ENCODE data around the gene APC2.
"Not testable (repeated sequence)": the region's sequence is repeated elsewhere in the genome, so short reads cannot be mapped to it uniquely, and the experiment has no call there.

APC2 gene

DNA sequence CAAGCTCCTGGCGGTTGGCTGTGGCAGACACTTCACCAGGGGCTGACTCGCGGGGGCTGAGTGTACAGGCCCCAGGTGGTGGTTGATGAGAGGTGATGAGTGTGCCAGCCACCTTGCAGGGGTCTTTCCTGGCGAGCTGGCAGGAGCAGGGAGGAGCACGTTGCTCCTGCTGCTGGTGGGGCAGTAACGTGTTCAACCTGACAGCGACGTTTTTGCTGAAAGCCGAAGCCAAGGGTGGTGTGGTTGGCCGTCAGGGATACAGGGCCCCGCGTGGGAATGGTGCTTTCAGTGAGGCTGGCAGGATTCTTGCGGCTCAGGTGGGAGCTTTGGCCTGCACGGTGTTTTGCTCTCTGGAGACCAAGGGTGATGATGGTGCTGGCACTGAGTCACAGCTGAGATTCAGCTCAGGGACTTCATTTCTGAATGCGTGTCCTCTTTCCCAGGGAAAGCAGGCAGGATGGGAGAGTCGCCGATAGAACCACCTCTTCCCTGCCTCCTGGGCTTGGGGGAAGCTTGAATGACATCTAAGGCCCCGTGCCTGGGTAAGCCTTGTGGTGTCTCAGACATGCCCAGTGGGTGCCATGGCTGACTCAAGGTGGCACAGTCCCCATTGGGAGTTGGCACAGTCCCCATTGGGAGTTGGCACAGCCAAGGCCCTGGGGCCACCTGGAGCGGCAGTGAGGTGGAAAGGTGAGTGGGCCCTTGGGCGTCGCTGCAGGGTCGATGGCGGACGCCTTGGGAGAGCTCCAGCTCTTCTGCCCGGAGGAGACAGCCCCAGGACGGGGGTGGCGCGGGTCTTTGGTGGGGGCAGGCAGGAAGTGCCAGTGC, 33.7 kb upstream of the APC2 start:
- DNase-seq (ENCODE audit: low read depth, low spot score) = no peak

DNA sequence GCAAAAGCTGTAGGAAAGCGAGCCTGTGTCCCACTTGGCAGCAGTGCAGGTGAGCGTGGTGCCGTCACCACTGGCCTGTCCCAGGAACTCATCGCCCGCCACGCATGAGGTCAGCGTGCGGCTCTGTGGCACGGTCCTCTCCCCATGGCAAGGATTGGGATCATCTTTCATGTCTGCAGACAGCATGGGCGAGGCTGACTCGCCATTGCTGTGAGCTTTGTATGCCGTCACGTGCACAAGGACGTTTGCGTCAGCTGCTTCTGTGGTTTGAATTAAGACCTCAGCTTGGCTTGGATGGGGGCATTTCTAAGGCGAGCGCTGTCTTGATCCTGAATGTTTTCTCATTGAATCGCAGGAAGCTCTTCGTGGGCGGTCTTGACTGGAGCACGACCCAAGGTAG, 32.8 kb upstream of the APC2 start:
- DNase-seq (ENCODE audit: low read depth, low spot score) = no peak

DNA sequence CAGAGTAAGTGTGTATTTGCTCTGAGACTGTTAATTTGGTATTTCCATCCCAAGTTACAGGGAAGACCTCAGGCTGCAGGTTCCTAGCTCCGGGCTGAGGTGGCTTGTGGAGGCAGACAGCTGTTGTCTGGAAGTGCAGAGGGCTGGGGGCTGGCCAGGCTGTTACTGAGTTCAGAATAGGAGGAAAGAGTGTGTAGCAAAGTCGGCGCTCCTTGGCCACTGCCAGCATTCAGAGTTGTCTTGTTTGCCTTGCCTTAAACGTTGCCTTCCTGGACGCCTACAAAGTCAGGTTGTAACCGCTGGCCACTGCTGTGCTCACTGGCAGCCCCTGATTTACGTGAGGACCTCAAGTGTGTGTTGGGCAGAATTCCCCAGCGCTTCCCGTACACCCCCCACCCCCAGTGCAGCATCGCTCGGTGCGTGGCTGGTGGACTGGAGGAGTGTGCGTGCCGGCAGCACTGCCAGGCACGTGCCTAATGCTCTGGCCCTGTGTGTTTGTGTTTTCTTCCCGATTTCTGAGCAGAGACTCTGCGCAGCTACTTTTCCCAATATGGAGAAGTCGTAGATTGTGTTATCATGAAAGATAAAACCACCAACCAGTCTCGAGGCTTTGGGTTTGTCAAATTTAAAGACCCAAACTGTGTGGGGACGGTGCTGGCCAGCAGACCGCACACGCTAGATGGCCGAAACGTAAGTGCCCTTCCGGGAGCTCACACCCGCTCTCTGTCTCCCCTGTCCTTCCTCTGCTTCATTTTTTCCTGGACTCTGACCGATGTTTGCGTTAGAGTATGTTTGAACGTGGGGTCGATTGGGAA, 32.0 kb upstream of the APC2 start:
- no peak for DNase-seq (ENCODE audit: low read depth, low spot score)

DNA sequence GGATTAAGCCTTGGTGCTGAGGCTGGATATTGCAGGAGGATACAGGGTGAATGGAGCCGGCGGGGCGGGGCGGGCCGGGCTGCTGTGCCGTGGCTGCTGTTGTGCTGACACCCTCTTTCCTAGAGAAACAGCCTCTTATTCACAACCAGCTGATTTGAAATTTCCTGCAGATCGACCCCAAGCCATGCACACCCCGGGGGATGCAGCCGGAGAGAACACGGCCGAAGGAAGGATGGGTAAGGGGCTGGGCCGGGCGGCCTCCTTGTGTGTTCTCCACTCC, 31.5 kb upstream of the APC2 start:
- DNase-seq (ENCODE audit: low read depth, low spot score) = no peak

DNA sequence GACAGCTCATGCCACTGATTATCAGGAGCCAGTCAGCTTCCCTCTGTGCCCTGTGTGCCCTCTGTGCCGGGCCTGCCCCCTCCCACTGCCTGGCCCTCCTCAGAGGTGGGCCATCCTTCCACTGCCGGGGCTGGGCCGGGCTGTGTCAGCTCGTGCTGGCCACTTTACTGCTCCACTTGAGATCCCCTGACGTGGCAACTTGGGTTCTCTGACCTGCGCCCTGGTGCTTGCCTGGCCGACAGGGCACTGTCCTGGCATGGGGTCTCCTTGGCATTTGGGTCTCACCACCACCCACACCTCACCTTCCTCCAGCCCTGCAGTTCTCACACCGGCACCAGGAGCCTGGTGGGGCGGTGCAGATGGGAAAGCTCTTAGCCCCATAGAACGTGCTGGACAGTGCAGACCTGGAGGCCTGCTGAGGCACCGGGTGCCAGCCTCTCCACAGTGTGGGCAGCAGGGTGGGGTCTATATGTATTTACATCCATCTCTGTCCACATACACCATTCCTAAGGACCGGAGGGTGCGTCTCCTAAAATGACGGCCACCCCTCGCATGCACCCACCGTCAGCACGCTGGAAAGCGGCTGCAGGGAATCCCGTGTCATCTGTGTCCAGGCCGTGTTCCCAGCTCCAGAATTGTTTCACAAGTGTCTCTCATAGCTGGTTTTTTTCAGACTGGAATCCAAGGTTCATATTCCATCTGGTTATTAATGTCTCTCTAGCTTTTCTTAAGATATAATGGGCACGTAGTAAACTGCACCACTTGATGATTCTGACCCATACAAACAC, 30.8 kb upstream of the APC2 start:
- DNase-seq (ENCODE audit: low read depth, low spot score) = no peak

DNA sequence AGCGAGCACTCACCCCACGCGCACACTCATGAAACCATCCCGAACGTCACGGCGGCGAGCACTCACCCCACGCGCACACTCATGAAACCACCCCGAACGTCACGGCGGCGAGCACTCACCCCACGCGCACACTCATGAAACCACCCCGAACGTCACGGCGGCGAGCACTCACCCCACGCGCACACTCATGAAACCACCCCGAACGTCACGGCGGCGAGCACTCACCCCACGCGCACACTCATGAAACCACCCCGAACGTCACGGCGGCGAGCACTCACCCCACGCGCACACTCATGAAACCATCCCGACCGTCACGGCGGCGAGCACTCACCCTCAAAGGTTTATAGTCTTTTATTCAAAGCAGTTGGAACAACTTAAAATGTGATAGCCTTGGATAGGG, 29.8 kb upstream of the APC2 start:
- DNase-seq (ENCODE audit: low read depth, low spot score) = not testable (repeated sequence)

DNA sequence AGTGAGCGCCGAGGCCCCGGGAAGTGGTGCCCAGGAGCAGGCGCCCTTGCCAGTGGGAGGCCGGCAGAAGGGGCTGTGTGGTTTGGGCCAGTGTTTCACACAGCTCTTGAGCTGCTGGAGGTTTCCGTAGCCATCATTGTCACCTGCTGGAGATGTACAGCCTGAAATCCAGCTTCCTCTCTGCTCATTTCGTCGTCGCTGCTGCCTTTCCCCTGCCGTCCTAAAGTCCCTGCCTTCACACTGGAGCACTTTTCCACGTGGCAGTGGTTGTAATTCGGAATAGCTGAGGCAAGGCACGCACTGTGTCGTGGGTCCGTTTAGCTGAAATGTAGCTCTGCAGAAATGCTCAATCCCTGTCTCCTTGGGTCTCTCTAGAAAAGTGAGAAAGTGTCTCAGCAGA, 29.3 kb upstream of the APC2 start:
- no peak for DNase-seq (ENCODE audit: low read depth, low spot score)

DNA sequence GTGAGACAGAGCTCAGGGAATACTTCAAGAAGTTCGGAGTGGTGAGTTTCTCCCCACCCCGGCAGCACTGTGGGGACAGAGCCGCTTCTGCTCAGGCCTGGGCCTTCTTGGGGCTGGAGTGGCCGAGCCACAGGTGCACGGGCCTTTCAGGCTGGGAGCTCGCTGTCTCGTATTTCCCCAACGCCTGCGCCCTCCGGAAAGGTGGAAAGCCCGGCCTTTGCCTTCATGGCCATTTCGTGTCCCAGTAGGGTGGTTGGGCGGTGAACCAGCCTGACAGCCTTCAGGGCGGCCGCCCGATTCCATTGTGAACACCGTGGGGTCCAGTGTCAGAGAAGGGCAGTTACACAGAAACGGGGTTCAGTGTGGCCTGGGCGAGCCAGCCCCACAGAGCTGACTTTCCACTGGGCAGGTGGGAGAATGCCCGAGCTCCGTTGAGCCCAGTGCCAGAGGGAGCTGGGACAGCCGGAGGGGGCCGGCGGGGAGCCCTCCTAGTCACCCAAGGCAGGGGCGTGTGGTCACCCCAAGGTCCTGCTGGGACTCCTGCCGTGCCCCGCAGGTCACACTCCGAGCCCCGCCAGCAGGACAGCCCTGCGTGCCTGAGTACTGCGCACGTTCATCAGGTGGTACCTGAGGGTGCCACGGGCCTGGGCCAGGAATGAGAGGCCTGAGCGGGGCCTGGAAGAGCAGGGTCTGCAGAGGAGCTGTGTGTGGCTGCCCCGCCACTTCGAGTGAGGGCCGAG, 28.5 kb upstream of the APC2 start:
- DNase-seq (ENCODE audit: low read depth, low spot score) = no peak

DNA sequence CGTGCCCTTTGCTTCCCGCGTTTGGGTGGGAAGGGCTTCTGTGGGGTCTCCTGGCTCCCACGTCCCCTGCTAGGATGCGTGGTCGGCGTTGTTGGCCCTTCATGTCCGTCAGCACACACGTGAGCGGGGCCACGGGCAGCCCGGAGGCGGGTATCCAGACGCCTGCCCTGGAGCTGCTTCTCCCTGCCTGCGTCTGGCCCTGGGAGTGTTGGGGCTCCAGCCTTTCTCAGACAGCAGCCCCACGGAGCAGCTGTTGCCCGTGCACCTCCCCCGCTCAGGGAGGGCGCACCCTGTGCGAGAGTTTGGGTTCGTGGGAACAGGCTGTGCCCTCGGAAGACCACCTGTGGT, 28.0 kb upstream of the APC2 start:
- DNase-seq (ENCODE audit: low read depth, low spot score) = no peak

DNA sequence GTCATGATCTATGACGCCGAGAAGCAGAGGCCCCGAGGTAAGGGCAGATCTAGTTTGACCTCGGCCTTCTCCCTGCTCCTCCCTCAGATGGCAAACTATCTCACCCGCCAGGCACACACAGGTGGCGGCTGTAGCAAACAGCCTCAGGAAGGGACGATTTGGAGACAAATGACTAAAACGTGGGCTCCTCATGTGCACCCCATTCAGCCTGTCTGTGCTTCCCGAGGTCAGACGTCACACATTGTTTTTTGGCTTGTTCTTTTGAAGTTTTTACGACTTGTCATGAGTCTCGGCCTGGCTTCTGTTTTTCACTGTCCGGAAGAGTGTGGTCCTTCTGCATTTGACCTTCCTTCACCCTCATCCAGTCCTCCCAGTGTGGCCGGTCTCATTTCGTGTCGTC, 27.6 kb upstream of the APC2 start:
- no peak for DNase-seq (ENCODE audit: low read depth, low spot score)

DNA sequence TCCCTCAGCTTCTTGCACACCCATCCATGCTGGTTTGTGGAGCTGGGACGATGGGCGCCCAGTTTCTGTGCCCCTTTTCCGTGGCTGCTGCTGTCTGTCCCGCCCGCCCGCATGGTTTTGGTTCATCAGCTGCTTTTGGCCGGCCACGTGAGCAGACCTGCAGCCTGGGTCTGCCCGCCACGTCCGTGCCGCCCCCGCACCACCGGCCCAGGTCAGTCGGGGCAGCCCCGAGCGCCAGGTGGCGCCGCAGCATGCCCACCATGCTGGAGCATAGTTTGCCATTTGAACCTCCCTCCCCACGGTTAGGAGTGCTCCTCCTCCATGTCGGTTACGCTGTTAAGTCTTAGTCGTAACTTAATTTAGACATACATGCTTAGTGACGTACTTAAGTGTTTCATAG, 27.0 kb upstream of the APC2 start:
- DNase-seq (ENCODE audit: low read depth, low spot score) = no peak

DNA sequence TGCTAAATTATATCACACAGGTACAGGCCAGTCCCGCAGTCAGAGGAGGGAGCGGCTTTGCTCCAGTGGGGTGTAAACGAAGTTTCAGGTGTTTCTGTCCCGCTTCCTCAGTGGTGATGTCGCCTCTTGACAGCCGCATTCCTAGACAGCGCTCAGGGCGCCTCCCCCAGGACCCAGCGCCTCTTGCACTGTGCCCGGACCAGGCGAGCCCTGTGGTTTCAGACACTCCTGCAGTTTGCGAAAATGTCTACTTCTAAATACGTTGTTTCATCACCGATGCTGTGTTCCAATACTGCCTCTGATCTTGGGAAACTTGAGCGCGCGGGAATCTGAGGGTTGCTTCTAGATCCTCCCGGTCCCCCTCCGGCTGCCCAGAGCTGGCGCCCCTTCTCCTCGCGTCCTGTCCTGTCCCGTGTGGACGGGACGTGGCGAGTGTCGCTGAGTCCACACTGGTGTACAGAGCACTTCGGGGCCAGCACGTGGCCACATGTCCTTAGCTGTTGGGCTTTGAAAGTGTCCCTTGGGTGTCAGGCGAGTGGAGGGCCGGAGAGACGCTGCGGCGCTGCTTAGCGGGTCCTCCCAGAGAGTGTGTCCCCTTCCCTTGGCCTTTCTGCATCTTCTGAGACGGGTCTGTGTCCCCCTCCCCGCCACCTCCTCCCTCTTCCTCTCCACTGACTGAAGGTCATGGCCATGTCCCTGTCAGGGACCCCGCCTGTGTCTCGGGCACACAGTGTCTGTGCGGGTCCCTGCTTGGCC, 26.3 kb upstream of the APC2 start:
- DNase-seq (ENCODE audit: low read depth, low spot score) = no peak

DNA sequence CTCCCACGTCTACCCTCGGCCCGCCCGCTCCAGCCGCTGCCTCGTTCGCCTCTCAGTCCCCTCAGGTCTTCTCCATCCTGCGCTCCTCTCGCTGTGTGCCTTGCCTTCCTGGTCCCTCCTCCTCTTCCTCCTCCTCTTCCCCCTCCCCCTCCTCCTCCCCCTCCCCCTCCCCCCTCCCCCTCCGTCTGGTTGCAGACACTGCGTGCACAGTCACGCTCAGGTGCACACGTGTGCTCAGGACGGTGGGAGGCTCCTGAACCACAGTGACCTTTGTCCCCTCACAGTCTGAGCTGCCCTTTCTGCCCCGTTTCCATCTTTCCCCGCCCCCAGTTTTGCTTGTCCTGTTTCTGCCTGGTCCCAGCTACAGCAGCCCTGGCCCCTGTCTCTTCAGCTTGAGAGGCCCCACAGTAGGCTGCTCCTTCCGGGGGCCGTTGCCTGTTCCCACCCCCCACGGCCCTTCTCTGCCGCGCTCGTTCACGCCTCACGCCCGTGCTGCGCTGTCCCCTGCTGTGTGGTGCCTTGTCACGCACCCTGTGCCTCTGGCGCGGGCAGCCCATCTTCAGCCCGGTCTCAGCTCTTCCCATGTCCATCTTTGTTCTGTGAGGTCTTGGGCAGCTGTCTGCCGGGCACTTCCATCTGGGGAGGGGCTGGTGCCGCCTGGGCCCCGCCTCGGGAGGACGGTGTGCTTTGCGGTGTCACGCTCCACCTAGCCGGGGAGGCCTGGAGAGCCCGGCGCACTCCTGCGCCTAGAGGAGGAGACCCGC, 25.5 kb upstream of the APC2 start:
- no peak for DNase-seq (ENCODE audit: low read depth, low spot score)

DNA sequence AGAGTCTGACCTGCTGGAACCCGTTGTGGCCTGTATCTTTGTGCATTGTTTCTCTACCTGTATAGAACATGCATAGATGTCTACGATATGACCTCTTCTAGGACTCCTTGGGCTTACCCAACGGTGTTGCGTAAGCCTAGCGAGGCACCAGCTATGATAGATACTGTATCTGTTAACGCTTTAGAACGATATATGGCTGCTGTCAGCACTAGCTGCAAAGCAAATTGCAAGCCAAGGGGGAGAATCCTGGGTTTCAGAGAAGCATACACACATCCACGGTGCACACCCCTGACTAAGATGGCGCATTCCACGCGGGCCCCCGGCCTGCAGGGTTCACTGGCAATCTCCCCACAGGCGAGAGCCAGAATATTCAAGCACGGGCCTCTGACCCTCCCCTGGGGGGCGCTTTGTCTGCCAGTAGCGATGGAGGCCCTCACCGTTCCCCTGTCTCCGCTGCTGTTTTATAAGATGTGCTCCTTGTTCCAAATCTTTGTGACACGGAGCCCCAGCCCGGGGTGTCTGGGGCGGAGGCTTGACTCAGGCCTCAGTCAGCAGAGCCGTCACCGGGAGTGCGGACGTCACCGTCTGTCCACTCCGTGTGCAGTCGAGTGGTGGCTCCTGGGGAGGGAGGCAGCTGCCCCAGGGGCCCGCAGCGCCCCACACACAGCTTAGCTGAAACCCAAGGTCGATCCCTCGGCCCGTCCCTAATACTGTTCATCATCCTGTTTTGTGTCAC, 24.7 kb upstream of the APC2 start:
- no peak for DNase-seq (ENCODE audit: low read depth, low spot score)

DNA sequence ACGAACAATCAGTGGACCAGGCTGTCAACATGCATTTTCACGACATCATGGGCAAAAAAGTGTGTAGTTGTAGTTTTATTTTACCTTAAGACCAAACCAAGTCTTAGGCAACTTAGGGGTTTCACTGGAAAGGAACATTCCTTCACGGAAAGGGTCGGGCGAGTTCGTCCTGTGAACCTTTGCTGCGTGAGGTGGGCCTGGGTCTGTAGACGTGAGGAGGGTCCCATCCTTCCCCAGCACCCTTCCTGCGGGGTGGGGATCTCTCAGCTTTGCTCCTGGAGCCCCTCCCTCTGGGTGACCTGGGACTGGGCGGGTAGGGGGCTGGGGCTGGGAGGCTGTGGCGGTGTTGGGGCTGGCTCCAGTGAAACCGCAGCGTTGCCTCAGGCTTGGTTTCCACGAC, 24.0 kb upstream of the APC2 start:
- DNase-seq (ENCODE audit: low read depth, low spot score) = no peak

DNA sequence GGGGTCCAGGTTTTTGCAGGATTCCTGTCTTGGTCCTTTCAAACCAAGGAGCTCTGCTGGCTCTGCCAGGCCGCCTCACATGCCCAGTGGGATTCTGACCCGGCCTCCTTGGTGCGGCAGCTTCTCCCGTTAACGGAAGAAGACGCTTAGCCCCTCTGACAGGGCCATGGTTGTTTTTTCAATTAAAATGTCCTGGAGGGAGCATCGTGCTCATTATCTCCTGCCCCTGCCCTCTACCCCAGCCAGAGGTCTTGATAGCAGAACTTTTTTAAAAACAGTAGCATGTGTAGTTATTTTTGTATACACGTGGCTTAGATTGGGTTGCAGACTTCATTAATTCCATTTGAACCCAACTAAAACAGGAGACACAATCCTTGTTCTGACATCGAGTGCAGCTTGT, 23.2 kb upstream of the APC2 start:
- no peak for DNase-seq (ENCODE audit: low read depth, low spot score)

DNA sequence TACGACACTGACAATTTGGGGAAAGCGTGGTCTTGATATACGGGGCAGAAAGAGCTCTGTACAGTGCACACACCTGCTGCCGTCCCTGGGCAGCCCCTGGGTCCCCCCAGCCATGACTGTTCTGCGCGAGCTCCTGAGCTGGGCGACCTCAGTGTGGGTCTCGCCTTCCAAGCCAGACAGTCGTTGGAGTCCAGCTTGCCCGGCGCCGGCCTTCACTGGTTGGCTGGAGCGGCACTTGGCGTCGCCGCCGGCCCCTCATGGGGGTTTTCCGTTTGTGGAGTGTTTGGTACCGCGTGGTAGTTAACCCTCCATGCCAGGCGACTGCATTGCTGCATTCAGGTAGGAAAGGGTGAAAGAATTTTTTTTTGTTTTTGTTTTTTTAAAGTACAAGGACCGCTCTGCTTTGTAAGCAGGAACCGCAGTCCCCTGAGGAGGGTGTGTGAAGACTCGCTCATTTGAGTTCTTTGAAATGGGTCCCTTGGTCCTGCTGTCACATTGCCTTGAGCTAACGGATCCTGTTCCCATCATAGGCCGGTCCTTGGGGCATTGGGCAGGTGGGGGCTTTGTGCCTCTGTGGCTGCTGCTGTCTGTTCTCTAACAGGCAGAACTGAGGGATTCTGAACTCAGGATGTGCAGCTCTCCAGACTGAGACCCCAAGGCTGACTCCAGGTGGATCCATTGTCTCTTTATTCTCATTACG, 22.6 kb upstream of the APC2 start:
- DNase-seq (ENCODE audit: low read depth, low spot score) = no peak

DNA sequence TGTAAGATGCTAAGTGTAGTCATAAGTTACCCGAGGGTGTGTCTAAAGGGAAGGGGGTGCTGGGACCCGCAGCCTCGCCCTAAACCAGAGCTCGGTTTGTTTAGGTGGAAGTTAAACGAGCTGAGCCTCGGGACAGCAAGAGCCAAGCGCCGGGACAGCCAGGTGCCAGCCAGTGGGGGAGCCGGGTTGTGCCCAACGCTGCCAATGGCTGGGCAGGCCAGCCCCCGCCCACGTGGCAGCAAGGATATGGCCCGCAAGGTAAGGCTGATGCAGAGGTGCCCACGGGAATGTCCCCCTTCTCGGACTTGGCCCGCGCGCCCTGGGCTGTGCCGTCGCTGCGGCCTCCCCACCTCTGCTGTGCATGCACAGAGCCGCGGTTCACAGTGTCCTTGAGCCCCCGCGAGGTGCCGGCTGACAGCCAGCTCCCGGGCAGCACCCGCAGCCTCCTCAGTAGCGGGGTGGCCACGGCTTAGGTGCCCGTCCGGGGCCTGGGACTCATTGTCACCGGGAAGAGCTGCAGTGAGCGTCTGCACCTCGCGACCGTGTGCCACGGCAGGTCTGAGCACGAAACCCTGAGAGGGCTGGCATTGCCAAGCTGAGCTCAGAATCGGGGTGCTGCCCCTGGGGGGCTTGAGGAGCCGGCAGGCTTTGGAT, 21.1 kb upstream of the APC2 start:
- DNase-seq (ENCODE audit: low read depth, low spot score) = no peak

DNA sequence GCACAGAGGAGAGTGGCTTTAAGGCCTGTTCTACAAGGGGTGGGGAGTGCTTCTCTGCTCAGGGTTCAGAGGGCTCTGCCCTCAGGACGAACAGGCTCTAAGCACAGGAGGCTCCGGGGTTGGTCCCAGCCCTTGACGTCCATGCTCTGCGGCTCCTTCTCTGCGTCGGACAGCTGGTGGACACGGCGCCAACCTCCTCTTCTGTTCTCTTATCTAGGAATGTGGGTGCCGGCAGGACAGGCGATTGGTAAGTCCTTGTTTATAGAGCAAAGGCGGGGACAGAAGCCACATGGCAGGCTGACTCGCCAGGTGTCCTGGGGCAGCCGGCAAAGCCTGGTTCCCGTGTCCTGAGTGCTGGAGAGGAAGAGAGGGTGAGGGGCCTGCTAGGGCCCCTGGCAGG, 20.2 kb upstream of the APC2 start:
- no peak for DNase-seq (ENCODE audit: low read depth, low spot score)

Data from activated CD4-positive, CD25-positive, alpha-beta regulatory T cell treated with anti-CD3 and anti-CD28 coated beads, Interleukin-2, amount 50 U/mL, for 16 hours (primary cell).